Mesenchymal stem cell (in vitro differentiated cells and primary cell): ENCODE measurements around the gene ERC2.

Experiments used
- DNase-seq: peaks from one replicate; pipeline ENCODE4 v3.0.0-alpha.2; 2013
- H2AFZ ChIP-seq: one replicate; pipeline ENCODE4 v1.6.1; 2013; ENCODE audit warnings: low read depth, mild to moderate bottlenecking, control low read depth, inconsistent platforms, low read length, moderate library complexity
- H2AK5ac ChIP-seq: 2 replicates; pipeline ENCODE4 v1.6.1; 2013; ENCODE audit warnings: low read length, moderate library complexity, mild to moderate bottlenecking, inconsistent platforms; ENCODE audit not compliant: severe bottlenecking
- H2BK120ac ChIP-seq: one replicate; pipeline ENCODE4 v1.6.1; 2013; ENCODE audit warnings: low read depth, mild to moderate bottlenecking, inconsistent platforms, low read length, moderate library complexity
- H2BK12ac ChIP-seq, 2 experiments: one replicate each; pipeline ENCODE4 v1.6.1; 2013; ENCODE audit warnings: inconsistent platforms in 2 of 2, low read length in 2 of 2, mild to moderate bottlenecking in 2 of 2, moderate library complexity in 2 of 2, control low read depth in 1 of 2
- H2BK15ac ChIP-seq: one replicate; pipeline ENCODE4 v1.6.1; 2013; ENCODE audit warnings: mild to moderate bottlenecking, low read depth, inconsistent platforms; ENCODE audit not compliant: poor library complexity, severe bottlenecking
- H2BK5ac ChIP-seq: 2 replicates; pipeline ENCODE4 v1.6.1; 2013; ENCODE audit warnings: low read depth, mild to moderate bottlenecking, low read length, control low read depth, inconsistent platforms; ENCODE audit not compliant: poor library complexity, severe bottlenecking
- H3K14ac ChIP-seq, 2 experiments: one replicate each; pipeline ENCODE4 v1.6.1; 2013; ENCODE audit warnings: inconsistent platforms in 2 of 2, low read length in 2 of 2, control low read depth in 1 of 2, mild to moderate bottlenecking in 1 of 2, moderate library complexity in 1 of 2
- H3K18ac ChIP-seq, 2 experiments: one replicate each; pipeline ENCODE4 v1.6.1; 2013; ENCODE audit warnings: inconsistent platforms in 2 of 2, low read length in 2 of 2, control low read depth in 1 of 2, low read depth in 1 of 2, mild to moderate bottlenecking in 1 of 2
- H3K23ac ChIP-seq, 2 experiments: one replicate each; pipeline ENCODE4 v1.6.1; 2013; ENCODE audit warnings: inconsistent platforms in 2 of 2, low read length in 2 of 2, mild to moderate bottlenecking in 2 of 2, moderate library complexity in 2 of 2, control low read depth in 1 of 2
- H3K27ac ChIP-seq: 2 replicates; pipeline ENCODE4 v1.5.1; 2013; ENCODE audit warnings: mild to moderate bottlenecking, moderate library complexity, low read length, control low read depth, inconsistent platforms; ENCODE audit not compliant: poor library complexity, severe bottlenecking
- H3K27me3 ChIP-seq, 2 experiments: 2 replicates each; pipeline versions ENCODE4 v1.6.1 to v1.7.0; 2013; ENCODE audit warnings: low read length in 2 of 2, mild to moderate bottlenecking in 2 of 2, moderate library complexity in 2 of 2, control low read depth in 1 of 2, inconsistent platforms in 1 of 2; ENCODE audit not compliant: control insufficient read depth in 1 of 2, insufficient read depth in 1 of 2
- H3K36me3 ChIP-seq, 2 experiments: 2 replicates each; pipeline versions ENCODE4 v1.6.1 to v1.7.0; 2013; ENCODE audit warnings: low read length in 2 of 2, control low read depth in 1 of 2, inconsistent platforms in 1 of 2, low read depth in 1 of 2, mild to moderate bottlenecking in 1 of 2; ENCODE audit not compliant: insufficient read depth in 2 of 2, control insufficient read depth in 1 of 2
- H3K4ac ChIP-seq, 2 experiments: one replicate each; pipeline ENCODE4 v1.6.1; 2013; ENCODE audit warnings: inconsistent platforms in 2 of 2, low read length in 2 of 2, mild to moderate bottlenecking in 2 of 2, moderate library complexity in 2 of 2, control low read depth in 1 of 2, low read depth in 1 of 2
- H3K4me1 ChIP-seq: 2 replicates; pipeline ENCODE4 v1.6.1; 2013; ENCODE audit warnings: low read depth, low read length, control low read depth; ENCODE audit not compliant: control insufficient read depth, insufficient read depth
- H3K4me2 ChIP-seq: 2 replicates; pipeline ENCODE4 v1.6.1; 2013; ENCODE audit warnings: low read length, mild to moderate bottlenecking, inconsistent platforms; ENCODE audit not compliant: poor library complexity, severe bottlenecking
- H3K4me3 ChIP-seq, 2 experiments: 2 replicates each; pipeline versions ENCODE4 v1.5.1 to v1.7.0; 2013; ENCODE audit warnings: low read length in 2 of 2, mild to moderate bottlenecking in 2 of 2, control low read depth in 1 of 2, low read depth in 1 of 2; ENCODE audit not compliant: insufficient read depth in 1 of 2
- H3K79me1 ChIP-seq: replicated peaks from 2 replicates; pipeline ENCODE4 v1.6.1; 2013; ENCODE audit warnings: mild to moderate bottlenecking, control low read depth, low read length, inconsistent platforms; ENCODE audit not compliant: poor library complexity, severe bottlenecking
- H3K9ac ChIP-seq: 2 replicates; pipeline ENCODE4 v1.7.0; 2013; ENCODE audit warnings: mild to moderate bottlenecking, low read length, moderate library complexity
- H3K9me3 ChIP-seq: 2 replicates; pipeline ENCODE4 v1.7.0; 2013; ENCODE audit warnings: mild to moderate bottlenecking, low read length; ENCODE audit not compliant: control insufficient read depth
- H4K8ac ChIP-seq: one replicate; pipeline ENCODE4 v1.6.1; 2013; ENCODE audit warnings: inconsistent platforms, mild to moderate bottlenecking, low read length, moderate library complexity
- H4K91ac ChIP-seq: one replicate; pipeline ENCODE4 v1.6.1; 2013; ENCODE audit warnings: mild to moderate bottlenecking, low read length, inconsistent platforms
- WGBS: methylation state at CpG from one replicate; pipeline ENCODE4 v1.1.7; 2013; ENCODE audit warnings: mixed read lengths; 5-methylcytosine and 5-hydroxymethylcytosine counted together

ERC2 gene

DNA sequence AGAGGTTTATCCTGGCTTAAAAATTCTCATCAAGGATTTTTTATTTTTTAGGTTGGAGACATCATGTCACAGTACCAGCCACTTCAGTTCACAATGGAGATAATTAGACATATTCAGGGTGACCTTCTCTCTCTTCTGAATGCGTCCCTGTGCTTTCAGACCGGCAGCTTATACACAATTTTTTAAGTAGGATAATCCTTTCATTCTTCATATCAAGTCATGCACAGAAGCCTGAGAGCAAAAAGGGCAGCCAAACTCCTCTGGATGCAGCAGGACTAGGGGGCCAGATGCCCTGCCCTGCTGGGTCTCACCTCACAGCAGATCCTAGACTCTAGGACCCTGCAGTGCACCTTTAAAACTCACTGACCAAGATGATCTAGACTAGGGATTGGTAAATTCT is 210.4 kb downstream of the ERC2 start:
- Histone ChIP-seq H3K4me1 (no peaks in the 10 kb centered on the region), H4K91ac (no peak overlapping the region), H2BK15ac (no peak overlapping the region), H3K18ac (no peak overlapping the region), H3K4ac (no peak overlapping the region), H3K79me1 (no peaks in the 10 kb centered on the region), H3K23ac (no peak overlapping the region), H3K14ac (no peak overlapping the region), H2BK5ac (no peak overlapping the region), H3K9me3 (no peaks in the 10 kb centered on the region), H3K27ac (no peak overlapping the region), H2AFZ (no peak overlapping the region), H3K4me2 (no peak overlapping the region), H2BK12ac (no peak overlapping the region), H2AK5ac (no peak overlapping the region), H2BK120ac (no peak overlapping the region), H3K4me3 (no peak overlapping the region), H3K36me3 (no peaks in the 10 kb centered on the region), H3K27me3 (peaks cover 0 to 6% of the 10 kb centered on the region in 2 experiments), H3K9ac (no peak overlapping the region), H4K8ac (no peak overlapping the region)
- WGBS = 97% methylated on average over 2 of the region's 2 CpGs
- no peak for DNase-seq

DNA sequence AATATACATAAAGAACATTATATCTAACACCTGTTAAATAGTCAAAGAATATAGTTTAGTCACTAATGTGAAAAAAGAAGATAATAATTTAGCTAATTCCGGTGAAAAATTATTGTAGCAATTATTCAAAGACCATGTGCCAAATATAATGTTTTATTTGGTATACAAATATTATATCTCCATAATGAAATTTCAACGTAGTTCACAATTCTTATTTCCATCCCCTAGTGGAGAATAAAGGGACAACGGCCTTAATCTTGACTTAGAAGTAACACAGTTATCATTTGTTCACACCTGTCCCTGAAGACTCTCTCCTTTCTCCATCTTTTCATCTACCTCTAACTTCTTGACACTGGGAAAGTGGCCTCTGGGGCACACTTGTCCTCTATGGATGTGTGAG is 213.4 kb downstream of the ERC2 start:
- 88% methylated on average over 2 of the region's 3 CpGs for WGBS
- no peak overlapping the region for H3K27ac ChIP-seq
- H3K4me2 ChIP-seq = no peak overlapping the region
- H2AK5ac ChIP-seq = no peak overlapping the region
- H3K9me3 ChIP-seq = no peaks in the 10 kb centered on the region
- no peaks in the 10 kb centered on the region for H3K79me1 ChIP-seq
- no peak overlapping the region for H2AFZ ChIP-seq
- no peak overlapping the region for H2BK120ac ChIP-seq
- no peak overlapping the region for H3K4me3 ChIP-seq
- H4K91ac ChIP-seq = no peak overlapping the region
- H2BK12ac ChIP-seq = no peak overlapping the region
- no peaks in the 10 kb centered on the region for H3K36me3 ChIP-seq
- no peak for DNase-seq
- H3K4ac ChIP-seq = no peak overlapping the region
- no peaks in the 10 kb centered on the region for H3K27me3 ChIP-seq
- H3K4me1 ChIP-seq = no peaks in the 10 kb centered on the region
- no peak overlapping the region for H4K8ac ChIP-seq
- no peak overlapping the region for H3K9ac ChIP-seq
- no peak overlapping the region for H3K23ac ChIP-seq
- no peak overlapping the region for H2BK5ac ChIP-seq
- no peak overlapping the region for H2BK15ac ChIP-seq
- no peak overlapping the region for H3K18ac ChIP-seq
- H3K14ac ChIP-seq = no peak overlapping the region

DNA sequence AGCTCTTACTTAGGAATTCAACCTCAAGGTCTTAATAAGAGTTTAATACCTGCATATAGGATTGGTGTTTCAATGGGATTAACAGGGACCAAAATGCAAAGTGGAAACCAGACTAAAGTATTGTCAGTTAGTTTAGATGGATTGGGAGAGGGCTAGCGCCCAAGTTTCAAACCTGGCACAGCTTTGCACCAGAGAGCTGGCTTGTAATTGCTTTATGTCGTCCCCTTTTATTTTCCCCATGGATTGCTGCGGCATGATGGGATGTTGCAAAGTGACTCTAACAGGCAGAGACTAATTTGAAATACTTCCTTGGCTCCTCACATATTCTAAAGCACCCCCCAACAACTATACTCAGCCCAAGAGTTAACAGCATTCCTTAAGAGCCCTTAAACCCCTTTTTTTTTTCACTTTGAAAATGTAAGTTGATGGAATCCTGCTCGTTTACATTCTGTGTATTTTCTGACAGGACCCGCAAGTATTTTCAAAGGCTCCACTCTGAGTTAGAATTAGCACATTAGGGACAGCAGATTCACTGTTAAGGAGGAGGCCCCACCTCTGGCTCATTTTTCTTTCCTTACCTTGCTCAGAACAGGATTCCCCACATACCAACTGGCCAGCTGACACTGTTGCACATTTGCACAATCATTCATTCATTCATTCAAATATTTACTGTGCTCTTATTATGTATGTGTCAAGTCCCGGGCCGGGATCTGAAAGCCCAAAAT is 214.2 kb downstream of the ERC2 start:
- H3K9me3 ChIP-seq = no peaks in the 10 kb centered on the region
- no peaks in the 10 kb centered on the region for H3K27me3 ChIP-seq
- no peak overlapping the region for H2BK120ac ChIP-seq
- no peak overlapping the region for H2BK5ac ChIP-seq
- no peak overlapping the region for H4K91ac ChIP-seq
- H3K14ac ChIP-seq = no peak overlapping the region
- no peak for DNase-seq
- no peak overlapping the region for H2AK5ac ChIP-seq
- no peak overlapping the region for H2BK15ac ChIP-seq
- no peaks in the 10 kb centered on the region for H3K79me1 ChIP-seq
- H3K23ac ChIP-seq = no peak overlapping the region
- H3K18ac ChIP-seq = no peak overlapping the region
- H3K9ac ChIP-seq = no peak overlapping the region
- no peak overlapping the region for H3K27ac ChIP-seq
- no peaks in the 10 kb centered on the region for H3K36me3 ChIP-seq
- H3K4me3 ChIP-seq = no peak overlapping the region
- no peak overlapping the region for H2BK12ac ChIP-seq
- no peak overlapping the region for H3K4me2 ChIP-seq
- no peak overlapping the region for H3K4ac ChIP-seq
- no peak overlapping the region for H2AFZ ChIP-seq
- no peaks in the 10 kb centered on the region for H3K4me1 ChIP-seq
- WGBS = 63% methylated on average over 7 of the region's 7 CpGs
- no peak overlapping the region for H4K8ac ChIP-seq

DNA sequence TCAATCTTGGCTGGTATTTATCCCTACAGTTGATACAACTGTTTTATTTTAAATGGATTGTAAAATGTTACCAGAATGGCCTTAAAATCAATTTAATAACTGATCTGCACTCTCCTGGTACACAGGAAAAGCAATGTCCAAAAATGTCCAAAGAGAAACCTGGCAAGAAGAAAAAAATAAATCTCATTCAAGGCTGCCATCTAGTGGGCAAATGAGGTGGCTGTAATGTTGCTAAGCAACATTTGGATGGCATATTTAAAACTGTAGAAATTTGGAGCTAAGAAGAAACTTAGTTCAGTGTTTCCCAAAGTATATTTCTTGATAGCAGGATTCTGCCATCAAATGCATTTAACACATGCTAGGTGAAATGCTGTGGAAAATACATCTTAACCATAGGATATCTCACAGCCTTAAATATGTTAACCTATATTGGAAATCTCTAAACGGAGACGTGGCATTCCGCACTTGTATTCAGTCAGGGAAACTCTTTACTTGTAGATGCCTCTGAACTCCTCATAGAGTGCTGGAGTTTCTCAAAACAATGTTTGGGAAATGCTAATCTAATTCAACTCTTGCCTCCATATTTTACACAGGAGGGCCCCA is 216.8 kb downstream of the ERC2 start:
- H3K14ac ChIP-seq = no peak overlapping the region
- no peak overlapping the region for H3K9ac ChIP-seq
- H4K8ac ChIP-seq = no peak overlapping the region
- no peaks in the 10 kb centered on the region for H3K36me3 ChIP-seq
- no peak overlapping the region for H3K27ac ChIP-seq
- H3K4me1 ChIP-seq = no peaks in the 10 kb centered on the region
- no peak overlapping the region for H2AFZ ChIP-seq
- H3K27me3 ChIP-seq = no peaks in the 10 kb centered on the region
- H2BK5ac ChIP-seq = no peak overlapping the region
- no peak overlapping the region for H3K18ac ChIP-seq
- H3K4ac ChIP-seq = no peak overlapping the region
- no peak overlapping the region for H3K4me3 ChIP-seq
- no peaks in the 10 kb centered on the region for H3K79me1 ChIP-seq
- no peak overlapping the region for H3K23ac ChIP-seq
- DNase-seq = peak; percentile 72
- H3K4me2 ChIP-seq = no peak overlapping the region
- H2BK15ac ChIP-seq = no peak overlapping the region
- no peak overlapping the region for H4K91ac ChIP-seq
- no peak overlapping the region for H2BK120ac ChIP-seq
- no peak overlapping the region for H2AK5ac ChIP-seq
- 97% methylated on average over 3 of the region's 3 CpGs for WGBS
- H3K9me3 ChIP-seq = no peaks in the 10 kb centered on the region
- no peak overlapping the region for H2BK12ac ChIP-seq
